ENCODE measurements around the gene ATF7IP2. TPM values are rescaled to one million over a fixed set of nuclear protein-coding genes. Genes with fewer than 3 reads are reported as not detected.
A peak's percentile ranks its signal among the peaks of the same experiment; 100 is the strongest.
"Not testable (repeated sequence)": the region's sequence is repeated elsewhere in the genome, so short reads cannot be mapped to it uniquely, and the experiment has no call there.

Gene ATF7IP2
- total RNA-seq, 1 donor from 2014 or later, result 15.3 TPM

DNA sequence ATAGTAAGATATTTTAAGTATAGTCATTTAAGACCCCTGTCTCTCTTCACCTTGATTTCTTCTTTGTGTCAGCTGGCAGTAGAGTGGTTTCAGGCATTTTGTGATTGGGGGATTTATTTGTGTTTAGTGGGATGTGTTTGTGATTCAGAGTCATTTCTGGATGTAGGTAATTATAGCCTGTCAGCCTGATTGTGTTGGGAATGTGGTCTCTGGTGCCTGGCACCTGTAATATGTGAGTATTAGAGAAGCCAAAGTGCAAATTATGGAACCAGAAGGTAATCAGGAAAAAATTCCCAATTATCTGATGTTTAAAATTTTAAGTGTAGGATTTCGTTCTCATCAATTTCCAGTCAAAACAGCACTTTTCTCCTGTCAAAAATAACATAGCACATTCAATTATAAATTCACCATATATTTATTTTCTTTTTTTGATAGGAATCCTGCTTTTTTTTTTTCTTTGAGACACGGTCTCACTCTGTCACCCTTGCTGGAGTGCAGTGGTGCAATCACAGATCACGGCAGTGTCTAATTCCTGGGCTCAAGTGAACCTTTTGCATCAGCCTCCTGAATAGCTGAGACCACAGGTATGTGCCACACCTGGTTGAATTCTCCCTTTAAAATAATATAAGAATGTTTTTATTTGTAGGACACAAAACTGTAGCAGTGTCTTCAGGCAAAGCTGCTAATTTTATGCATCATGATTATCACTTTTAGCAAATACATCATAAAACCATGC, 42.7 kb downstream of the ATF7IP2 start:
- no peak overlapping the region for H3K4me3 Mint-ChIP-seq (ENCODE audit: unreplicated experiment)
- H3K9me3 Mint-ChIP-seq (ENCODE audit: unreplicated experiment), result peaks cover 2% of the 10 kb centered on the region
- no peak for TF ChIP-seq CTCF (IDR thresholded peaks at IDR 0.05; ENCODE audit: unreplicated experiment)
- no peaks in the 10 kb centered on the region for H3K27me3 Mint-ChIP-seq (ENCODE audit: unreplicated experiment)
- peaks cover 6% of the 10 kb centered on the region for H3K36me3 Mint-ChIP-seq (ENCODE audit: low read depth, unreplicated experiment)
- no peaks in the 10 kb centered on the region for H3K4me1 Mint-ChIP-seq (ENCODE audit: unreplicated experiment)
- H3K27ac Mint-ChIP-seq (ENCODE audit: unreplicated experiment), result no peak overlapping the region
- DNase-seq (ENCODE audit: low spot score), result no peak

- H3K9me3 Mint-ChIP-seq (ENCODE audit: unreplicated experiment); H3K4me1 Mint-ChIP-seq (ENCODE audit: unreplicated experiment); H3K27me3 Mint-ChIP-seq (ENCODE audit: unreplicated experiment); H3K36me3 Mint-ChIP-seq (ENCODE audit: low read depth, unreplicated experiment); DNase-seq (ENCODE audit: low spot score); H3K27ac Mint-ChIP-seq (ENCODE audit: unreplicated experiment); H3K4me3 Mint-ChIP-seq (ENCODE audit: unreplicated experiment): not testable (repeated sequence)
Observed at GRCh38 chr16:10429299-10429969, 43.6 kb downstream of the ATF7IP2 start.

DNA sequence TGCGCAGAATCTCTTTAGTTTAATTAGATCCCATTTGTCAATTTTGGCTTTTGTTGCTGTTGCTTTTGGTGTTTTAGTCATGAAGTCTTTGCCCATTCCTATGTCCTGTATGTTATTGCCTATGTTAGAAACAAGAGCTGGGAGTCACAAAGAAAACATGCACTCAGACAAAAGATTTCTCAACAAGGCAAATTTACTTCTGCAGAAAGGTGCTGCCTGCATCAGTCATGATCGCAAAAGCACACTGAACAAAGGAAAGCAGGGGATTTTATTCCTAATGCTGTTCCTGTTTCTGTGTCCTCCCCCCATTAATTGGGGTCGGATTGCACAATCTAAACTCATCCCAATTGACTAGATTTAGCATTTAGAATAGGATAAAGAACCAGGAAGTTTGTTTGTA, 55.9 kb downstream of the ATF7IP2 start:
- no peak for TF ChIP-seq CTCF (IDR thresholded peaks at IDR 0.05; ENCODE audit: unreplicated experiment)
- Mint-ChIP-seq H3K27ac (ENCODE audit: unreplicated experiment) (no peak overlapping the region), H3K27me3 (ENCODE audit: unreplicated experiment) (no peaks in the 10 kb centered on the region), H3K9me3 (ENCODE audit: unreplicated experiment) (peaks cover 19% of the 10 kb centered on the region), H3K36me3 (ENCODE audit: low read depth, unreplicated experiment) (peaks cover 68% of the 10 kb centered on the region), H3K4me3 (ENCODE audit: unreplicated experiment) (peak overlapping the region; percentile 59), H3K4me1 (ENCODE audit: unreplicated experiment) (no peaks in the 10 kb centered on the region)
- DNase-seq (ENCODE audit: low spot score), result no peak

DNA sequence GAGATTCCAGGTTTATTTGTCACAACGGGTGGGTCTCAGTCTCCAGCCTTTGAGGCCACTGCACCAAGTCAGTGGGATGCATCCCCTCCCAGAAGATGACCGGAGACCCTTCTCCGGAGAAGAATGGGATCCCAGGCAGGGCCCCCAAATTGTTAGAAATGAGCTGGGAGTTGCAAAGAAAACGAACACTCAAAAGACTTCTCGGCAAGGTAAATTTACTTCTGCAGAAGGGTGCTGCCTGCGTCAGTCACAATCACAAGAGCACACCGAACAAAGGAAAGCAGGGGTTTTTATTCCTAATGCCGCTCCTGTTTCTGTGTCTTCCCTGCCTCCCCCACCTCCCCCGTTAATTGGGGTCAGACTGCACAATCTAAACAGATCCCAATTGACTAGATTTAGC, 61.4 kb downstream of the ATF7IP2 start:
- peaks cover 16% of the 10 kb centered on the region for H3K9me3 Mint-ChIP-seq (ENCODE audit: unreplicated experiment)
- H3K4me3 Mint-ChIP-seq (ENCODE audit: unreplicated experiment), result peak overlapping the region; percentile 47
- H3K4me1 Mint-ChIP-seq (ENCODE audit: unreplicated experiment), result no peaks in the 10 kb centered on the region
- peaks cover 1% of the 10 kb centered on the region for H3K27me3 Mint-ChIP-seq (ENCODE audit: unreplicated experiment)
- peaks cover 83% of the 10 kb centered on the region for H3K36me3 Mint-ChIP-seq (ENCODE audit: low read depth, unreplicated experiment)
- no peak for TF ChIP-seq CTCF (IDR thresholded peaks at IDR 0.05; ENCODE audit: unreplicated experiment)
- H3K27ac Mint-ChIP-seq (ENCODE audit: unreplicated experiment), result no peak overlapping the region
- no peak for DNase-seq (ENCODE audit: low spot score)

DNA sequence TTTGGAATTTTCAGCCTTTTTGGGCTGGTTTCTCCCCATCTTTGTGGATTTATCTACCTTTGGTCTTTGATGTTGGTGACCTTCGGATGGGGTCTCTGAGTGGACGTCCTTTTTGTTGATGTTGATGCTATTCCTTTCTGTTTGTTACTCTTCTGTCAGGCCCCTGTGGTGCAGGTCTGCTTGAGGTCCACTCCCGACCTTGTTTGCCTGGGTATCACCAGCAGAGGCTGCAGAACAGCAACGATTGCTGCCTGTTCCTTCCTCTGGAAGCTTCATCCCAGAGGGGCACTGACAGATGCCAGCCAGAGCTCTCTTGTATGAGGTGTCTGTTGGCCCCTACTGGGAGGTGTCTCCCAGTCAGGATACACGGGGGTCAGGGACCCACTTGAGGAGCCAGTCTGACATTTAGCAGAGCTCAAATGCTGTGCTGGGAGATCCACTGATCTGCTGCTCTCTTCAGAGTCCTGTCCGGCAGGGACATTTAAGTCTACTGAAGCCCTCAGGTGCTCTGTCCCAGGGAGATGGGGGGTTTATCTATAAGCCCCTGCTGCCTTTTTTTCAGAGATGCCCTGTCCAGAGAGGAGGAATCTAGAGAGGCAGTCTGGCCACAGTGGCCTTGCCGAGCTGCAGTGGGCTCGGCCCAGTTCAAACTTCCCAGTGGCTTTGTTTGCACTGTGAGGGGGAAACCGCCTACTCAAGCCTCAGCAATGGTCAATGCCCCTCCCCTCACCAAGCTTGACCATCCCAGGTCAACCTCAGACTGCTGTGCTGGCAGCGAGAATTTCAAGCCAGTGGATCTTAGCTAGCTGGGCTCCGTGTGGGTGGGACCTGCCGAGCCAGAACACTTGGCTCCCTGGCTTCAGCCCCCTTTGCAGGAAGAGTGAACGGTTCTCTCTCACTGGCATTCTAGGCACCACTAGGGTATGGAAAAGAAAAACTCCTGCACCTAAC, 66.6 kb downstream of the ATF7IP2 start:
- H3K36me3 Mint-ChIP-seq (ENCODE audit: low read depth, unreplicated experiment), result peaks cover 50% of the 10 kb centered on the region
- H3K4me3 Mint-ChIP-seq (ENCODE audit: unreplicated experiment); H3K27me3 Mint-ChIP-seq (ENCODE audit: unreplicated experiment); H3K4me1 Mint-ChIP-seq (ENCODE audit: unreplicated experiment); H3K27ac Mint-ChIP-seq (ENCODE audit: unreplicated experiment); DNase-seq (ENCODE audit: low spot score); H3K9me3 Mint-ChIP-seq (ENCODE audit: unreplicated experiment): not testable (repeated sequence)
